Subcutaneous adipose tissue (tissue), 4 donors: Measurements from ENCODE around the gene LRRFIP2. TPM values are rescaled to one million over a fixed set of nuclear protein-coding genes. Genes with fewer than 3 reads are reported as not detected.

Source experiments
- total RNA-seq, 4 donors: library from RNA; depleted of rRNA; stranded (reverse); fragments of >200 nt; gene quantifications; one replicate each; pipeline ENCODE4 v1.1.0, GENCODE V29; 2016
- TF ChIP-seq, protein P1 (sequence below): fragments of 450-650 bp; IDR thresholded peaks from one replicate; pipeline ENCODE4 v1.5.1; 2016; ENCODE audit warnings: low read depth, mild to moderate bottlenecking, control low read depth, antibody characterized with exemption, moderate library complexity

The LRRFIP2 gene
- total RNA-seq, 4 donors from 2014 or later = 38.2 to 73.8 (median 46.5) TPM

DNA sequence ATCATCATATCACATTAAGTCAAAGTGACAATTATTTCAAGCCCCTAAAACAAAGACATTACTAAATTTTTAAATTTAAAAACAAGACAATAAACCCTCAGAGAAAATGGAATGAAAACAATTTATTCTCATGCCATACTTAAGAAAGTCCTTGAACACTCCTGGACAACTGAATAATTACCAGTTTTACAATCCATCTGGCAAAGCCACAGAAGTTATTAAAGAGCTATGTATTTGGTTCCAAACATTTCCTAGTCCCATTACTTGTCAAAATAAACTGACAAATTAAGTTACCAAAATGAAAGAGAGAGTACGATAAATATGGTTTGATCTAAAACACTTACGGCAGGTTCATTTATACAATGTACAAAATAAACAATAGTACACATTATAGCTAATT lies 63.2 kb downstream of the LRRFIP2 start:
- TF ChIP-seq, protein P1, sequence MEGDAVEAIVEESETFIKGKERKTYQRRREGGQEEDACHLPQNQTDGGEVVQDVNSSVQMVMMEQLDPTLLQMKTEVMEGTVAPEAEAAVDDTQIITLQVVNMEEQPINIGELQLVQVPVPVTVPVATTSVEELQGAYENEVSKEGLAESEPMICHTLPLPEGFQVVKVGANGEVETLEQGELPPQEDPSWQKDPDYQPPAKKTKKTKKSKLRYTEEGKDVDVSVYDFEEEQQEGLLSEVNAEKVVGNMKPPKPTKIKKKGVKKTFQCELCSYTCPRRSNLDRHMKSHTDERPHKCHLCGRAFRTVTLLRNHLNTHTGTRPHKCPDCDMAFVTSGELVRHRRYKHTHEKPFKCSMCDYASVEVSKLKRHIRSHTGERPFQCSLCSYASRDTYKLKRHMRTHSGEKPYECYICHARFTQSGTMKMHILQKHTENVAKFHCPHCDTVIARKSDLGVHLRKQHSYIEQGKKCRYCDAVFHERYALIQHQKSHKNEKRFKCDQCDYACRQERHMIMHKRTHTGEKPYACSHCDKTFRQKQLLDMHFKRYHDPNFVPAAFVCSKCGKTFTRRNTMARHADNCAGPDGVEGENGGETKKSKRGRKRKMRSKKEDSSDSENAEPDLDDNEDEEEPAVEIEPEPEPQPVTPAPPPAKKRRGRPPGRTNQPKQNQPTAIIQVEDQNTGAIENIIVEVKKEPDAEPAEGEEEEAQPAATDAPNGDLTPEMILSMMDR = no peak

DNA sequence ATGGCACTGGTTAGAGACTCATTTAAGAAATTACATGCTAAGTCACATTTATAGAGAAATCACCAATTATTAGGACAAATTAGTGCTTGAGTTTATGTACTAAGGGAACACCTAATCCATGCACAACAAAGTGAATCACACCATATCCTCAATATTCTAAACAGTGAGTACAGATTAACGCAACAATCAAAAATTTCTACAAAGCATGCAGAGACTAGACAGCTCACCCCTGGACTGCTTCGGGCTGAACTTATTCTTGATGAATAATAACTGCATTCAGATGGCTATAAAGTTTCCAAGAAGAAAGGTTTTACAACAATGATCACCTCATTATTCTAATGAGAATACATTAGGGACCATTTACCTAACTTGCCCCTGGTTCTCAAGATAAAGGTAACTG lies 66.5 kb downstream of the LRRFIP2 start:
- TF ChIP-seq, protein P1 = no peak

DNA sequence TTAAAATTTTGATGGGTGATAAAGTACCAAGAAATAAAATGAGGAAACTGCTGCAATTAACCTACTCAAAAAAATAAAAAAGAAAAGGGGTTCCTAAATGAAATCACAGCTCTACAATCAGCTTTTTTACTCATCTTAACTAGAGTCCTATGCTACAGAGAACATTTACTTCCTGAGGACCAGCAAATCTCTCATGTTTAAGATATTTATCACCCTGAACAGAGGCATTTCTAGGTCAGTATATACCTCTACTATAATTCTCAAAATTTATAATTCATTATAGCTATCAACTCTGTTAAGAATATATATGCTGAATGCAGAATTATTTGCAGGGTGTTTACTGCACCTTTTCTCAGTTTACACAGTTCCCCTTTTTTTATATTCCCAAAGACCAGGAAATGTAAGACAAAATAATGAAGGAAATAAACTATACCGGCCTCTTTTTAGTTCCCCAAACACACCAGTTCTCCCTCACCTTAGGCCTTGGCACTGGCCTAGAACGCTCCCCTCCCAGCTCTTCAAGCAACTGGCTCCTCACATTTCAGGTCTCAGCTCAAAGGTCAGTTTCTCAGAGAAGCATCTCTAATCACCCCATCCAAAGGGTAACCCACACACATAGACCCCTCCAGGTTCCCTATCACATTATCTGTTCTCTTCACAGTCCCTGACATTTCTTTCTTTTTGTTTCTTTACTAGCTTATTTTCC lies 71.1 kb downstream of the LRRFIP2 start:
- TF ChIP-seq, protein P1 = no peak

DNA sequence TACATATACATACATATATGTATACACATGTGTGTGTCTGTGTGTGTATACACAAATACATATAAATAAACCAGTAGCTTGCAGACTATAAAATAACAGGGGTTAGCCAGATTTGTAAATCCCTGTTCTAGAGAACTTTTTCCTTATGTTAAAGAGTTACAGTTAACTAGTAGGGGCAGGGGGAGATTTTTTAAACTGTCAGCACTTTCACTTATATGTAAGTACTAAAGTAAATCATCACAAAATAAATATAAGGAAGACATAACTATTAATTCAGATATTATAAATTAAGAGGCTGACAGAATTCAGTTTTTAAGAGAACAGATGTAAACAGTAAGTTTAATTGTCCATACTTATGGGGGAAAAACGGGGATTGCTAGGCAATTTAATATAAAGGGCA lies 74.0 kb downstream of the LRRFIP2 start:
- TF ChIP-seq, protein P1 = no peak

DNA sequence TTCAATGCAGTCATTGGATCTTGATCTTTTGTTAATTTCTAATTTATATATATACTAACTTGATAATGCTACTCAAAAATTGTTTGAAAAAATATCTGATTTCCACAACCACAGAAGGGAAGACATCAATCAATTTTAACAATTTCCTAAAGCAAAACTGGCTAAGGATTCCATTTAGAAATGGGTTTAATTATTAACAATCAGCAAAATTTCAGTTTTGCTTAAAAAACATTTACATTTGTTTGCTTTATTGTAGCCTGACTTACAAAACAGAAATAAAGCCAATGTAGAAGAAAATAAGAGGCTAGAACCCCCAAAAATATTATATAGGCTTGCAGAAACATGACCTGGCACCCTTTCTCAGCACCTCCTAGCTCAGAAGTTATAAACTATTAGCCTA lies 74.9 kb downstream of the LRRFIP2 start:
- TF ChIP-seq, protein P1 = no peak

DNA sequence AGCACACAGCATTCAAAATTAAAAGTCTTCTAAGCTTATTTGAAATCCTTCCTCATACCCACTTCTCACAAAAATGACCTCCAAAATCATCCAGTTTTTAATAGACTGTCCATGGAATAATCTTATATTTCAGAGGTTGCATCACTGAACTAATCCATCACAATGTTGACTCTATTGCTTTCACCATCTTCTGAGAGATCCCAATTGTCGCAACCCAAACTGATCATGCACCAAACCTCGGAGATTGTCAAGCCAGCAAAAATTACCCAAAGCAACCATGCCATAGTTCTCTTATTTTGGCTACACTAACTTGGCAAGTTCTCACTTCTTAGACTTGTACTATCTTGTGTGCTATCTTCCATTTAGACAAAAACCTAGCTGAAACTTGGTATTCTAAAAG lies 75.5 kb downstream of the LRRFIP2 start:
- TF ChIP-seq, protein P1 = no peak

DNA sequence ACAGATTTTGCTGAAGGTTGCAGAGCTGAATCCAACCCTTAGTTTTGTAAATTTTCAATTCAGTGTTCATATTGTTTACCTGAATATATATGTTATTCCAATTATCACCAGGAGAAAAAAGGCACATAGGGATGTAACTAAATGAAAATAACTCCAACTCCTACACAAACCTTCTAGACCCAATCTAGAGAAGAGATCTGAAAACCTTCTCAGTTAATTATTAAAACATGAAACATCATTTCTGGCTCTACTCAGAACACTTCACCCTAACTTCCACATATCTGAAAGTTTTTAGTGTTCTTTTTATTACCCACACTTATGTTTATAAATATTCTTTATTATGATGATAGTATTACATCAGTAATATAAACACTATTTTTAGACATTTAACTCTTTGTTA lies 76.6 kb downstream of the LRRFIP2 start:
- TF ChIP-seq, protein P1 = no peak
